Activated B cell treated with CpG ODN at 0.5 μM for 24 hours (primary cell): Measurements from ENCODE around the gene DLG1. TPM values are rescaled to one million over a fixed set of nuclear protein-coding genes. Genes with fewer than 3 reads are reported as not detected.

Source experiments
- ATAC-seq: fragments of 200-7000 bp; cut with Tn5 transposase; one replicate; pipeline ENCODE4 v1.10.0; 2021; ENCODE audit warnings: low read depth, mild to moderate bottlenecking, moderate library complexity
- CTCF ChIA-PET: fragments of 350-600 bp; sonication (Branson Sonifier 250); formaldehyde crosslinking; loops from one replicate; lab custom pipeline; 2021; ENCODE audit warnings: antibody characterized with exemption; lab: Charles Lee
- POLR2A ChIA-PET: fragments of 350-600 bp; sonication (Branson Sonifier 250); formaldehyde crosslinking; loops from one replicate; lab custom pipeline; 2021; ENCODE audit warnings: antibody characterized with exemption; lab: Charles Lee
- DNase-seq: peaks from one replicate; pipeline ENCODE4 v3.0.0; 2022
- H3K27ac Mint-ChIP-seq: one replicate; pipeline ENCODE4 v1.8.0; 2020; ENCODE audit warnings: mixed read lengths
- H3K27me3 Mint-ChIP-seq: one replicate; pipeline ENCODE4 v1.8.0; 2021; ENCODE audit warnings: mixed read lengths
- H3K36me3 Mint-ChIP-seq: one replicate; pipeline ENCODE4 v1.8.0; 2021; ENCODE audit warnings: low read depth, mixed read lengths
- H3K4me1 Mint-ChIP-seq: one replicate; pipeline ENCODE4 v1.8.0; 2021; ENCODE audit warnings: mixed read lengths
- H3K4me3 Mint-ChIP-seq: one replicate; pipeline ENCODE4 v1.8.0; 2020; ENCODE audit warnings: mild to moderate bottlenecking, mixed read lengths
- H3K9me3 Mint-ChIP-seq: one replicate; pipeline ENCODE4 v1.8.0; 2020; ENCODE audit warnings: mixed read lengths
- CTCF ChIP-seq: fragments of 200-600 bp; IDR thresholded peaks from one replicate; pipeline ENCODE4 v1.8.0; 2022; ENCODE audit warnings: antibody characterized with exemption, mild to moderate bottlenecking
- intact Hi-C: fragments of 100-400 bp; cut with micrococcal nuclease; formaldehyde crosslinking; loops from one replicate; pipeline ENCODE4 v1.15.1; 2024
- total RNA-seq: library from RNA; stranded (reverse); gene quantifications from 2 replicates; pipeline ENCODE4 v1.2.3, GENCODE V29; 2022

DLG1 gene
- total RNA-seq, 1 donor from 2014 or later = 102 TPM

- no peak overlapping the region for H3K4me3 Mint-ChIP-seq
- POLR2A ChIA-PET = no interaction called here
- no peaks in the 10 kb centered on the region for H3K27me3 Mint-ChIP-seq
- H3K36me3 Mint-ChIP-seq = peaks cover 16% of the 10 kb centered on the region
- no peak overlapping the region for H3K27ac Mint-ChIP-seq
- H3K4me1 Mint-ChIP-seq = no peaks in the 10 kb centered on the region
- ATAC-seq = no peak
- CTCF ChIA-PET = interaction anchor here (1.0 to 2.8 kb wide), 6 partner anchors 9 to 211 kb away, joined by 3 to 17 read pairs (median 4); partner anchors contain the start of gene MELTF
- intact Hi-C loops = no loop called here
- no peak for TF ChIP-seq CTCF
- no peak for DNase-seq
- H3K9me3 Mint-ChIP-seq = no peaks in the 10 kb centered on the region
Observed at GRCh38 chr3:197188963-197189362, 109.4 kb downstream of the DLG1 start.

GRCh38 chr3:197186887-197187588 lies 111.4 kb downstream of the DLG1 start:
- Mint-ChIP-seq H3K9me3 (no peaks in the 10 kb centered on the region), H3K36me3 (peaks cover 11% of the 10 kb centered on the region), H3K27me3 (no peaks in the 10 kb centered on the region), H3K27ac (no peak overlapping the region), H3K4me3 (no peak overlapping the region), H3K4me1 (peaks cover 4% of the 10 kb centered on the region)
- CTCF ChIA-PET = interaction anchor here (0.7 to 2.8 kb wide), 17 partner anchors 11 to 578 kb away, joined by 3 to 17 read pairs (median 3); partner anchors contain the start of gene MELTF
- ATAC-seq = peak; percentile 61
- no peak for TF ChIP-seq CTCF
- intact Hi-C loops = loop anchor here (1.0 kb wide), 5 partner anchors 158 to 349 kb away; partner anchors contain the start of genes MELTF and NCBP2
- POLR2A ChIA-PET = interaction anchor here (1.0 kb wide), 1 partner anchor 209 kb away, joined by 3 read pairs; no protein-coding TSS in a partner anchor
- DNase-seq = no peak

GRCh38 chr3:197183582-197183981 lies 114.8 kb downstream of the DLG1 start:
- DNase-seq (no peak), ATAC-seq (no peak)
- Mint-ChIP-seq H3K27ac (no peak overlapping the region), H3K27me3 (no peaks in the 10 kb centered on the region), H3K4me1 (peaks cover 6% of the 10 kb centered on the region), H3K36me3 (peaks cover 4% of the 10 kb centered on the region), H3K9me3 (no peaks in the 10 kb centered on the region), H3K4me3 (no peak overlapping the region)
- CTCF ChIA-PET = interaction anchor here (0.6 to 2.6 kb wide), 3 partner anchors 12 to 345 kb away, joined by 3 to 7 read pairs (median 4); no protein-coding TSS in a partner anchor
- intact Hi-C loops = no loop called here
- no peak for TF ChIP-seq CTCF
- POLR2A ChIA-PET = interaction anchor here (0.9 kb wide), 1 partner anchor 181 kb away, joined by 3 read pairs; no protein-coding TSS in a partner anchor

- DNase-seq = no peak
- Mint-ChIP-seq H3K9me3 (no peaks in the 10 kb centered on the region), H3K27me3 (no peaks in the 10 kb centered on the region), H3K36me3 (peaks cover 14% of the 10 kb centered on the region), H3K4me3 (no peak overlapping the region), H3K27ac (no peak overlapping the region), H3K4me1 (peaks cover 6% of the 10 kb centered on the region)
- ChIA-PET CTCF (interaction anchor here (2.6 kb wide), 1 partner anchor 178 kb away, joined by 7 read pairs; no protein-coding TSS in a partner anchor), POLR2A (no interaction called here)
- intact Hi-C loops = no loop called here
- no peak for TF ChIP-seq CTCF
- ATAC-seq = no peak
Observed at GRCh38 chr3:197181741-197182140, 116.7 kb downstream of the DLG1 start.

- CTCF ChIA-PET = no interaction called here
Observed at GRCh38 chr3:197178998-197179397, 119.4 kb downstream of the DLG1 start.

More at GRCh38 chr3:197178998-197179397, 119.4 kb downstream of the DLG1 start:
- ATAC-seq (no peak), DNase-seq (no peak)
- TF ChIP-seq CTCF = no peak
- Mint-ChIP-seq H3K4me1 (peaks cover 25% of the 10 kb centered on the region), H3K27me3 (no peaks in the 10 kb centered on the region), H3K27ac (no peak overlapping the region), H3K9me3 (no peaks in the 10 kb centered on the region), H3K36me3 (peaks cover 14% of the 10 kb centered on the region), H3K4me3 (no peak overlapping the region)
- POLR2A ChIA-PET = no interaction called here
- intact Hi-C loops = no loop called here
